T47D (cell line): ENCODE results near the gene C10orf90.

Experiments used
- DNase-seq, 2 experiments: peaks; one replicate each; pipeline versions ENCODE4 v3.0.0 to v3.0.0-alpha.2; 2011 to 2012; ENCODE audit warnings: low read depth in 1 of 2, low spot score in 1 of 2
- JUND ChIP-seq: IDR thresholded peaks from 2 replicates; pipeline ENCODE4 v1.6.1; 2012; ENCODE audit warnings: low read depth
- in situ Hi-C: cut with HindIII; loops from 2 replicates; pipeline ENCODE4 v1.10.0; 2016; ENCODE audit warnings: low sequenced_read_pairs, low pct_unique_long_range_greater_than_20kb

Gene C10orf90

GRCh38 chr10:126420567-126421300, 249.8 kb downstream of the C10orf90 start:
- DNase-seq = no peak
- TF ChIP-seq JUND = no peak
- in situ Hi-C loops = no loop called here

GRCh38 chr10:126417220-126417825, 253.2 kb downstream of the C10orf90 start:
- DNase-seq = no peak

GRCh38 chr10:126409821-126410220, 260.7 kb downstream of the C10orf90 start:
- no peak for TF ChIP-seq JUND
- no peak for DNase-seq
- in situ Hi-C loops = no loop called here

More at GRCh38 chr10:126417220-126417825, 253.2 kb downstream of the C10orf90 start:
- no peak for TF ChIP-seq JUND
- in situ Hi-C loops = no loop called here

- no peak for DNase-seq
- no peak for TF ChIP-seq JUND
- in situ Hi-C loops = no loop called here
These were observed 261.4 kb downstream of the C10orf90 start for GRCh38 chr10:126408953-126409641.

GRCh38 chr10:126407831-126408230, 262.7 kb downstream of the C10orf90 start:
- in situ Hi-C loops = no loop called here
- no peak for DNase-seq
- no peak for TF ChIP-seq JUND

- TF ChIP-seq JUND = no peak
- in situ Hi-C loops = no loop called here
- DNase-seq = no peak
These were observed 265.2 kb downstream of the C10orf90 start for GRCh38 chr10:126405239-126405775.

GRCh38 chr10:126402721-126403695, 267.5 kb downstream of the C10orf90 start:
- no peak for DNase-seq
- in situ Hi-C loops = no loop called here
- TF ChIP-seq JUND = no peak

- DNase-seq = no peak
- TF ChIP-seq JUND = no peak
- in situ Hi-C loops = no loop called here
These were observed 269.9 kb downstream of the C10orf90 start for GRCh38 chr10:126400641-126401040.

- DNase-seq = no peak
- TF ChIP-seq JUND = no peak
- in situ Hi-C loops = no loop called here
These were observed 271.6 kb downstream of the C10orf90 start for GRCh38 chr10:126398924-126399323.

- DNase-seq = no peak
- no peak for TF ChIP-seq JUND
- in situ Hi-C loops = no loop called here
These were observed 272.1 kb downstream of the C10orf90 start for GRCh38 chr10:126398383-126398743.

GRCh38 chr10:126397640-126398382, 272.7 kb downstream of the C10orf90 start:
- in situ Hi-C loops = no loop called here
- no peak for DNase-seq
- no peak for TF ChIP-seq JUND
